Ovary (tissue), 3 donors: ENCODE data around the gene PHF11.

ENCODE experiments used
- POLR2A ChIP-seq: fragments of 450-650 bp; IDR thresholded peaks from one replicate; pipeline ENCODE4 v1.6.1; 2017; ENCODE audit warnings: antibody characterized with exemption, mild to moderate bottlenecking, moderate library complexity
- TF ChIP-seq, protein P1 (sequence below), 3 donors: fragments of 450-650 bp in 2 of 3; fragments of 200-600 bp in 1 of 3; IDR thresholded peaks; one replicate each; pipeline versions ENCODE4 v1.5.1 to v1.8.0; 2016 to 2022; ENCODE audit warnings: antibody characterized with exemption in 3 of 3, mild to moderate bottlenecking in 1 of 3
- donor health status: DM: no; HTN: no; CAD: no.

DNA sequence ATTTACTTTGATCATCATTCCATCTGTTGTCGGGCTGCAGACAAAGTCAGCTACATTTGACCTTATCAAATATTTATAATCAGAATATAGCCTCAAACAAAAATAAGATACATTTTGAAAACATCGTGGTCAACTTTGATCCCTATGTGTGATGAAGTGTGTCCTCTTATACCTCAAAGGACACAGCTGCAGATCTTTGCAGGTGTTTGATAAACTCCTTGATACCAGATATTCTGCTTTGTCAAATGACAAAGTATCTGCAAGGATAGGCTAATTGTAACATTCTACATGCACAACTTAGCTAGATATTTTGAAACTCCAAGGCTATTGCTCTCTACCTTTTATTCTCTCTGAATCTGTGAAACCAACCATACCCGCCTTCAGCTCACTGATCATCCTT is 44.0 kb downstream of the PHF11 start:
- no peak for TF ChIP-seq POLR2A
- TF ChIP-seq, protein P1, sequence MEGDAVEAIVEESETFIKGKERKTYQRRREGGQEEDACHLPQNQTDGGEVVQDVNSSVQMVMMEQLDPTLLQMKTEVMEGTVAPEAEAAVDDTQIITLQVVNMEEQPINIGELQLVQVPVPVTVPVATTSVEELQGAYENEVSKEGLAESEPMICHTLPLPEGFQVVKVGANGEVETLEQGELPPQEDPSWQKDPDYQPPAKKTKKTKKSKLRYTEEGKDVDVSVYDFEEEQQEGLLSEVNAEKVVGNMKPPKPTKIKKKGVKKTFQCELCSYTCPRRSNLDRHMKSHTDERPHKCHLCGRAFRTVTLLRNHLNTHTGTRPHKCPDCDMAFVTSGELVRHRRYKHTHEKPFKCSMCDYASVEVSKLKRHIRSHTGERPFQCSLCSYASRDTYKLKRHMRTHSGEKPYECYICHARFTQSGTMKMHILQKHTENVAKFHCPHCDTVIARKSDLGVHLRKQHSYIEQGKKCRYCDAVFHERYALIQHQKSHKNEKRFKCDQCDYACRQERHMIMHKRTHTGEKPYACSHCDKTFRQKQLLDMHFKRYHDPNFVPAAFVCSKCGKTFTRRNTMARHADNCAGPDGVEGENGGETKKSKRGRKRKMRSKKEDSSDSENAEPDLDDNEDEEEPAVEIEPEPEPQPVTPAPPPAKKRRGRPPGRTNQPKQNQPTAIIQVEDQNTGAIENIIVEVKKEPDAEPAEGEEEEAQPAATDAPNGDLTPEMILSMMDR (IDR thresholded peaks at IDR 0.05): no peak
